DMS 273 treated with DMSO at 0.1 percent for 48 hours (cell line): ENCODE data around the gene TFEB.
A peak's percentile ranks its signal among the peaks of the same experiment; 100 is the strongest.

Experiments used
- DNase-seq: peaks from one replicate; lab custom pipeline; 2025; lab: John Stamatoyannopoulos, UW

TFEB gene

DNA sequence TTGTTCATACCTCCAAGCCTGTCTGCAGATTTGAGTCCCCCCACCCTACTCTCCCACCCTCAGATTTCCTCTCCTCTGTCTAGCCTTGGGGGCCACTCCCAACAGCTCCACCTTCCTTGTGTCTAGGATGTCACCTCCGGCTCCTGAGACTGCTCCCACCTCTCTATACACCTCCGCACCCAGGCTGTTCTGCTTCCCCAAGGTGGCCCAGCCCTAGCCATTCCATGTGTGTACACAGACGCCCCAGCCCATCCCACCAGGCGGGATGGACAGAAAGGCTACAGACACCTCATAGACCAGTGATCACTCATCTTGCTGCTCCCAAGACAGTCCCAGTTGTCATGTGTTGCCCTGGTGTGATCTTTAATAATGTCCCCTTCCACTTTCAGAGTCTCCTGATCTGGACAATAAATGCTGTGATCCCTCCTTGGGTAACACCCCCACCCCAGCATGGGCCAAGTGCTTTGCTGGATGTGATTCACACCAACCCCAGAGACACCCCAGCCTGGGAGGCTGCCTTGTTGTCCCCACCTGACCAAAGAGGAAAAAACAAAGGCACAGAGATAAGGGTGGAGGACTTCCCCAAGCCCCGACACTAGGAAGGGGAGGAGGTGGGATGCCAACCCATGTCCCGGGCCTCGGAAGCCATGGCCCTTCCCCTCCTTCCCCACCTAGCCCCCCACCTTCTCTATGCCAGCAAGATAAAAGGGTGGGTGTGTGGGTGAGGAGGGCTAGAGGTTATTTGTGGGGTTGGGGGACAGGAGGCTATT is 61.0 kb downstream of the TFEB start:
- no peak for DNase-seq

DNA sequence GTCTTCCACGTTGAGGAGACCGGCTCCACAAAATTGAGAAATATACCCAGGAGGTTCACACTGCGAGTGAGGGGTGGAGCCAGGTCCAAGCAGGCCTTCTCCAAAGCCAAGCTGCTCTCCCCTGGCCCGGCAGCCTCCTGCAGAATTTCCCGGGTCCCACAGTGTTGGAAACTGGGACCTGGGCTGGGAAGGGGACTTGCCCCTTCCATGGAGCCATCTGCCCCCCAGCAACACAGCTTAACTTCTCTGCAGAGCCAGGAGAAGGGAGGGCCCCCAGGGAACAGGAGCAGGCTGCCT is 61.8 kb downstream of the TFEB start:
- DNase-seq = peak; percentile 45

DNA sequence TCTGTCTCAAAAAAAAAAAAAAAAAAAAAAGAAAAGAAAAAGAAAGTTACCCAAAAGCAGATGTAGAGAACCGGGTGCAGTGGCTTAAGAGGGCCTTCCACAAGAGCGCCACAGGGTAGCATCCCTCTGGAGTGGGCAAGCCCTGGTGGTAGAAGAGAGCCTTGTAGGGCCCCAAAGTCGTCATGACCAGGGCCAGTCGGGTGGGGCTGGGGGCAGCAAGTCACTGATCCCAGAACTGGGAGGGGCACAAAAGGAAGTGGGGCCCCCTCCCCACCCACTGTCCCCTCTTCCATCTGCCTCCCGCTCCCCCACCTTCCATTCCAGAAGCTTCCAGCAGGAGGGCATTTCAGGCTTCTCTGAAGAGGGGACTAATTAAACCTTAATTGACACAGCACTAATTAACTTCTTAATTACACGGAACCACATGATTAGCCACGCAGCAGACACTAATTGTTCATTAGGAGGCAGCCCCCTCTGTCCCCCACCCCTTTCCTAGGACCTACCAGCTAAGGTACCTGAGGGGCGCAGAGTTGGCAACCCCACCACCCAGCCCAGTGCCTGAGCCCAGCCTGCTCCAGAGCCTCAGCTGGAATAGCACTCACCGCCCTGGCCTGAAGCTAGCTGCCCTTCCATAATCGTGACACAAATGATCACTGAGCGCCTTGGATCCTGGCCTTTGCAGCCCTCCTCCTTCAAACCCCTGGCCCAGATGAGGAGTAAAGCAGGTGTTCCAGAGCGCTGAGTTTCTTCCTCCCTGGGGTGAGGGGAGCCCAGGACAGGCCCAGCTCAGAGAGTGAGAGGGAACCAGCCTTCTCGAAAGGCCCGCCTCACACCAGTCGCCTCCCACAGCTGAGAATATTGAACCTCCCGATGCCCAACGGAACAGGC is 62.3 kb downstream of the TFEB start:
- no peak for DNase-seq

DNA sequence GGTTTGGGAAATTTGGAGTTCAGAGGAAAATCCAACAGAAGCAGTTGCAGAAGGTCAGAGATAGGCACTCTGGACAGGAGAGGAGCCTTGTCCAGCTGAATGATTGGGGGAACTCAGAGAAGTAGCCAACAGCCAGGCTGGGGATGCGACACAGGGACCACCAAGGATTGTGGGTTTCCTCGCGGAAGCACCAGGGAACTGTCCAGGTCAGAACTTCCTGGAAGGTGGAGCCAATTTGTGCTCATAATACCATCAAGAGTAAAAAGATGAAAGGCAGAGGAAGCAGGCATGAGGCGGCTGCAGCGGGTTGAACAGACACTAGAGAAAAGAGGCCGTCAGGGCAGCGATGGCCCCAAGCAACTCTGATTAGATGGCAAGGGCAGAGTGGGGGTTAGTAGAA is 63.4 kb downstream of the TFEB start:
- DNase-seq = no peak

DNA sequence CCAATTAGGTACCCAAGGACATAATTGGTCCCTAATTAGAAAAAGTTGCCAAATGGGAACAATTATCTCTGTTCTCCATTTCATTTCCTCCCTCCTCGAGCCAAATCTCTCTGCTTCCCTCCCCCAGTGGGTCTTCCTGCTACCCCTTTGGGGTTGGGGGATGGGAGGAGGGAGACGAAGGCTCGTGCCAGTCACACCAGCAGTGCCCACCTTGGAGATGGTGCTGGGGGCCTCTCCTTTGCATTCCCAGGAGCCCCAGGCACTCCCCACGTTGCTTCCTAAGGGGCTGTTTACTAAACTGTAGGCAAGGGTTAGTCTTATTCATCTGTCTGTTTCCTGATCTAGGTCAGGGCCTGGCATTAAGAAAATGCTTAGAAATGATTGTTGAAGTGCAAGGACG is 64.0 kb downstream of the TFEB start:
- no peak for DNase-seq

DNA sequence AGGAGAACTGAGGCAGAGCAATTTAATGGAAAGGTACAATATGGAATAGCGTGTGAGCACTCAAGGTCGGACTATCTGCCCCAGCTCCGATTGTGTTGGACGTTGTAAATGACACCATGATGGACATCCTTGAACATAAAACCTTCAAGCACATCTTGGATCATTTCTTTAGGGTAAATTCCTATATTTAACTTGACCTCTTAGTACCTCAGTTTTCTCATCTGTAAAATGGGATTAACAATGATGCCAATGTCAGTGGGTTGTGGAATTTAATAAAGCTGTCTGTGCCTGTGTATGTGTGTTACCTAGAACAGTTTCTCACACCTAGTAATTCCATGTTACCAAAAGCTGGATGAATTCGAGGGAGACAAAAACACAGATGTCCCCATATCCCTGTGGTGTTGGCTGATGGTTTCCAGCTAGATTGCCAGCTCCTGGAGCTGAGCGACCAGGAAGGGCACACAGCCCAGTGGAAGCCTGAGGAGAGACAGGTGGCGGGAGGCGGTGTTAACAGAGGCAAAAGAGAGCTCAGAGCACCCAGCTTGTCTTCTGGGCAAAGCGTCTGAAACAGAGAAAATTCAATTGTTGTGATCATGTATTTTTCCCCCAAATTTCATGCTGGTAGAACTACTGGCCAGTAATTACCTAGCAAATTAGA is 64.6 kb downstream of the TFEB start:
- peak; percentile 43 for DNase-seq

DNA sequence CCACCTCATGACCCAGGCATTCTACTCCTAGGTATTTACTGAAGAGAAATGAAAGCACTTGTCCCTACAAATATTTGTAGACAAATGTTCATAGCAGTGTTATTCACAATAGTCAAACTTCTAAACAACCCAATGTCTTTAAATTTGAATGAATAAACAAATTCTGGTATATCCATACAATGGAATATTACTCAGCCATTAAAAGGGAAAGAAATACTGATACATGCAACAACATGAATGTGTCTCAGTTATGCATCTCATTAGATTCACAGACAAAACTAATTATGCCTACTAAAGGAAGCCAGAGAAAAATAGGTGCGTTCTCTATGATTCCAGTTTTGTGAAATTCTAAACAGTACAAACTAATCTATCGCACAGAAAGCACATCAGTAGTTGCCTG is 66.4 kb downstream of the TFEB start:
- no peak for DNase-seq

DNA sequence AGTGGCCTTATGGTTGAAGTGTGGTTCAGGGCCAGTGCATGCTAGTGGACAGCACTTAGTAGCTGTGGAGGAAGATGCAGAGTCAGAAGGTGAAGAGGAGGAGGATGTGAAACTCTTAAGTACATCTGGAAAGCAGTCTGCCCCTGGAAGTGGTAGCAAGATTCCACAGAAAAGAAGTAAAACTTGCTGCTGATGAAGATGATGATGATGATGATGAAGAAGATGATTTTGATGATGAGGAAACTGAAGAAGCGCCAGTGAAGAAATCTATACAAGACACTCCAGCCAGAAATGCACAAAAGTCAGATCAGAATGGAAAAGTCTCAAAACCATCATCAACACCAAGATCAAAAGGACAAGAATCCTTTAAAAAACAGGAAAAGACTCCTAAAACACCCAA is 68.2 kb downstream of the TFEB start:
- DNase-seq = no peak

DNA sequence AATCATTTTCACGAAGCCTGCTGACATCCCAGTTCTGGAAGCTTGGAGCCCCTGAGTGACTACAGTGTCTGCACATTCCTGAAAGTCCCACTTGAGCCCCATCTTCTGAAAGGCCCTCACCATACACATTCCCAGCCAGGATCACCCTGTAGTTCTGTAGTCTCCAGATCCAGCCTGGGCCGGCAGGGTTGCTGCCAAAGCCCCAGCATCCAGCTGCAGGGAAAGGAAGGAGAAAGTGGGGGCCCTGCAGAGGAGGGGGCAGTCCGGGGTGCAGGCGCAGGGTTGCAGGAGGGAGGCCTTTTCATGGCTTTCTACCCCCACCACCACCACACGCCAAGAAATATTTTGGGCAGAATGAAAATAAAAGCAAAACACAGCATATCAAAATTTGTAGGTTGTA is 71.1 kb downstream of the TFEB start:
- DNase-seq = no peak

DNA sequence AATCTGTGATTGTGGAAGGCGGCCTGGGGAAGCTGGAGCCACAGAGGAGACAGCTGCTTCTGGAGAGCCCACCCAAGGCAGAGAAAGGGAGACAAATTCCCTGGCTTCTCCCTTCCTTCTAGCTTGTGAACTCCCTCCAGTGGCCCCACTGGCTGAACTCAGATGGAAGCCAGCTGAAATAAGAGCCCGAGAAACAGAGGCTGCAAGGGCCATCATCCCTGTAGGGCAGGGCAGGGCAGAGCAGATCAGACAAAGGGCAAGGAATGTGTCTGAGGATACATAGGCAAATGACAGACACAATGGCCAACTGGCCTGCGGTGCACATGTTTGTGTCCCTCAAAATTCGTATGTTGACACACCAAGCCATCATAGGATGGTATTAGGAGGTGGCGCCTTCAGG is 71.8 kb downstream of the TFEB start:
- DNase-seq = no peak

DNA sequence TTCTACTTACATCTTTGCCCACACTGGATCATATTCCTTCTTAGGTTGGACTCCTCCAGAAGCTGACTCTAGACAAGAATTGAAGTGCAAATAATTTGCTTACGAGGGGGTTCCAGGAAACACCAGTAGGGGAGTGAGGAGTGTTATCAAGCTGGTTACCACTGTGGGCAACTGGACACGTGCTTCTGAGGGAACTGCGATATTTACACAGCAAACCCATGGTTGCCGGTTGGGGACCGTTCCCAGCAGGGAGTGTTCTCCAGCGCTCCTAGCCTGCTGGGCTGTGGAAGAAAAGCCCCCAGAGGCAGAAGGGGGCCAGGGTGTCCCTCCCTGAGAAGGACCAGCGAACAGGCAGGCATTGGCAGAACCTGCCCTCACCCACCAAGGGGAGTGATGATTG is 75.5 kb downstream of the TFEB start:
- DNase-seq = no peak

DNA sequence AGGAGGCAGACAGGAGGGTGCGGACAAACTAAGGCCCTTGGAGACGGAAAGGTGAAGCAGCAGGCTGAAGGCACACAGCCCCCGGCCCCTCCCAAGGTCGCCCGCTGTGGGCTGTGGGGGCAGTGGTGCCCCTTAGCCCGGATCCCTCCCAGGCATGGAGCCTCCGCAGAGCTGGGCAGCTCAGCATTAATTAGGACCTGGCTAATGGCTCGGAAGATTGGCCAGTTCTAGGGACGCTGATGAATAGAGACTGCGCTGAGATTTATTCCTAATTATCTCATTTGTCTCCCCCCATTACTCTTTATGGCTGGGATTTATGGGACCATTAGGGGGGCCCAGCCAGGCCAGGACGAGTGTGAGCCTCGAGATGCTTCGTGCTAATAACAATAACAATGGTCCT is 76.8 kb downstream of the TFEB start:
- no peak for DNase-seq

DNA sequence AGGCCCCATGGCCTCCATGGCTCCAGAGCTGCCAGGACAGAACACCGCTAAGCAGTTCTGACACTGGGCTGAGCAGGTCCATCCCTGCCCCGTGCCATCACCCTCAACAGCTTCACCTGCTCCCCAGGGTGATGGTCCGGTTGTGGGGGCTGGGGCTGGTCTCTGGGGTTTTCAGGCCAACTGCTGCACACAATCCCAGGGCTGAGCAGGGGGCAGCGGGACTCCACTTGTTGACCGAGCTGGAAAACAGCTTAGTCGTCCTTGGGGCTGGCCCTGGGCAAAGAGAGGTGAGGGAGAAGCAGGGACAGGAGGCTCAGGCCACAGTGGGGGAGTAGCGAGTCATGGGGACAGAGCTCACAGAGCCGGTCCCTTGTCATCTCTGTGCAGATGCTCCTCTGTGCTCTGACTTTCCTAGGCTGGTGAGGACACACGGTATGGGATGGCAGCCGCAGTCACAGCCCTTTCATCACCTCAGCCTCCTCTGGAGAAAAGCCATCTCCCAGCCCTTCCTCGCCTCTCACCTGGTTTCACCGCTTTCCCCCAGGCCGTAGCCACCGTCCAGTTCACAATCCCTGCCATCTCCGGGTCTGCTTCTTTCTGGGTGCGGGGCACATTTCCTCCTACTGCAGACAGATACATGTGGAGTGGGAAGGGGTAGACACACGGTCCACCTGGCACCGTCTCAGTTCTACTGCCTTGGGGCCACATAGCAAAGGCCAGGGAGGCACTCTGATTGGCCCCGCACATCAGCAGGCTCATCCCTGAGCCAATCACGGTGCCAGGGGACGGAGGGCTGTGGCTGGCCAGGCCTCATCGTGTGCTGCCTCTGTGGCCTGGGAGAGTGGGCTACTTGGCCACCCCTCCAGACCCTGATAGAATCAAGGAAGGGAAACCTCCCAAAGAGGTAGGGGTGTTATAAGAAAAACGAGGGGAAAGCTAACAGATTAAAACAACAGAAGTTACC is 78.0 kb downstream of the TFEB start:
- no peak for DNase-seq

DNA sequence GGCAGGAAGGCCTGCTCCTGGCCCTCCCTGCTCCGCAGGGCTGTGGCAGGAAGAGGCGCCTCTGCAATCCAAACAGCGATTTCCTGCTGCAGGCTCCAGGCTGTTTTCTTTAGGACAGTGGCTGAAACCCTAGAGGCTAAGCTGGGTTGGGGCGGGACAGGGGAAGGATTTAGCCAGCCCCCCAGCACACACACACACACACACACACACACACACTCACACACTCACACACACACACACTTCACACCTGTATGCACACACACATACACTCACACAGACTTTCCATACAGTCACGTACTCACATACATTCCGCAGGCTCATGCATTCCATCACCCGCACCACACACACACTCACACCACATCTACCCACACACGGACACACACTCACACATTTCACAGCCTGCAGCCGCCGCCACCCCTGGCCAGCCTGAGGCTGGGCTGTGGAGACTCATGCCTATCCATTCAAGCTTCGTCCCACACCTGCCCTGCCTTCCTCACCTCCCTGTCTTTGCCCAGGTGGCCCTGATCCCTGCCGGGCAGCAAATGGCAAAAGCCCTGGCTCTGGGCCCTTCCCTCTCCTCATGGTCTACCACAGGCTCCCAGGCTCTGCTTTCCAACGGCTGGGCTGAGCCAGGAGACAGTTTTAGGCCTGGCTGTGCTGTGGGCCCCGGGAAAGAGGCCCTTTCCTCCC is 79.3 kb downstream of the TFEB start:
- no peak for DNase-seq

DNA sequence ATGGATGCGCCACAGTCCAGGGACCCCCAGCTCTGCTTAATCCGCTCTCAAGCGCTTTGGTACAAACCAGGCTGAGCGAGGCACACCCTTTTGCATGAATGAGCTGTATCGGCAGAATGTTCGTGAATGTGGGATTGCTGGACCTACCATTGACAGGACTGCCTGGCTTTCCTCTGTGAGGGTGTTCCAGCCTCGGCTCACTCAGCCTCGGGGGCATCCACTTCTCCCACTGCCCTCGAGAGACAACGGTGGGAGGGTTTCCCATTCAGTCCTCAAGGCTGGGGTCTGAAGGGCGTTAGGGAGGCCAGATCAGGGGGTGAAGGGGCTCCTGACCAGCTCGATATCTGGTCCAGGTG is 79.8 kb downstream of the TFEB start:
- no peak for DNase-seq

DNA sequence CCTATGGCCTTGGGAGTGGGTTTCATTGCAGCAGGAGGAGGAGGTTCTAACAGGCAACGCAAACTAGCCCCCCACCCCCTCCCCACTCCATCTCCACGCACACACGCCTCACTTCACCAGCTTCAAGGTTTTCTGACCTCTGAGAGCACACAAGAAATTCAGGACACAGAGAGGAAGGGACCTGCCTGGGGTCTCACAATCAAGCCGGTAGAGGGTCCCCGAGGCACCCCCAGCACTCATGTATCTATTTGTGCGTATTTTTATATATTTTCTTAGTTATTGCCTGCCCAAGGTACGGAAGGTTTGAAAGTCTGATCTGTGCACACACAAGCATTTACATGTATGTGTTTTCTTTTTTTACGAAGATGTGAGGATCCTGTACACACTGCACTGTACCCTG is 80.2 kb downstream of the TFEB start:
- no peak for DNase-seq

DNA sequence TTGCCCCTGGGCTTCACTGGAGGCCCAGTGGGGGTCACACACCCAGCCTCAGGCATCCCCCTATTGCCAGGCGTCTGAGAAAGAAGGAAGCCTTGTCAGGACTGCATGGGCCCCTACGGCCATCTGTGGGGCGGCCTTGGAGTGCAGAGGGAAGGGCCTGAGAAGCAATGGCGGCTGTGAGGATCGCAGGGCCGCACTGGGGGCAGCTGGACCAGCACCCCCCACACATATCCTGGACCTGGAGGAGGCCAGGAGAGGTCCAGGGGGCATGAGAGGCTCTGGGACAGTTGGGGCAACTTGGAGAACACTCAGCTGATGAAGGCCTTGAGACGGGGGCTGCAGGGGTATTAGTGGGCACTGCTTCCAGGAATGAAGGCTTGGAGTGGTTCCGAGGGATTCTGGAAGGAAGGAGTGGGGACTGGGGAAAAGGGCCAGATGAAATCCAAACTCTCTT is 80.7 kb downstream of the TFEB start:
- DNase-seq = no peak

DNA sequence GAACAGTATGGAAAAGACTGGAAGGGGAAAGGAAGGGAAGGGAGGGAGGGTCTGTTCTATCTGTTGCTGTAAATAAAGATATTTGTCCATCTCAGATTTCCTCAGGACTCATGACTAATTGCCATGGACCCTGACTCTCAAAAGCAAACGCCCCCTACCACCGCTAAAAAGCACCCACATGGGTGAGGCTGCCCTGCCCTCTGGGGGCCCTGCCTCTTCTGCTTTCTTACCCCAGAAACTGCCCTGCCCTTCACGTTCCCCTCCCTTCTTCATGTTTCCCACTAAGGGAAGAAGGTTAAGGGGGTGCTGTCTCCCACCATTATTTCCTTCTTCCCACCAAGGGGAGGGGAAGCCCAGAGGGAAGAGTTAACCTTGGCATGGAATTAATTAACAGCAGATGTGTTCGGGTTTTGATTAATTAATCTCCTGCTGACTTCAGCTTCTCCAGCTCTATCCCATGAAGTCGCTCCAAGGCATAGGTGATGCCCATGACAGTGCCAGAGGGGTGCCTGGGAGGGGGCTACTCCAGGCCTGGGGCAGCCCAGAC is 81.2 kb downstream of the TFEB start:
- no peak for DNase-seq

DNA sequence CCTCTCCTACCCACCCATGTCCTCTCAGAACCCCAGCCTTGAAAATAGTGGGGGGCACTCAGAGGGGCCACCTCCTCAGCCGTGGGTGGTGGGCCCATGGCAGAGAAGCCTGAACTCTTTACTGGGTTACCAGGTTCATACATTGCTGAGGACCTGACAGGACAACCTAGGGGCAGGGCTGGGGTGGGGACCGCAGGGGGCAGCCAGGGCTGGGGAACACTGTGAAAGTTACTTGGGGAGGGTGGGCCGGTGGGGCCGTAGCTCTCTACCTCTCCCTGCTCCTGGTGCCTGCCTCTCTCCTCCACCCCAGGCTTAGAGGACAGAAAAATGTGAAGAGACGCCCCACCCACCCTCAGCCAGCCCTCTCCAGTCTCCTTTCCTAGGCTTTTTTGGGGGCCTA is 81.7 kb downstream of the TFEB start:
- no peak for DNase-seq

DNA sequence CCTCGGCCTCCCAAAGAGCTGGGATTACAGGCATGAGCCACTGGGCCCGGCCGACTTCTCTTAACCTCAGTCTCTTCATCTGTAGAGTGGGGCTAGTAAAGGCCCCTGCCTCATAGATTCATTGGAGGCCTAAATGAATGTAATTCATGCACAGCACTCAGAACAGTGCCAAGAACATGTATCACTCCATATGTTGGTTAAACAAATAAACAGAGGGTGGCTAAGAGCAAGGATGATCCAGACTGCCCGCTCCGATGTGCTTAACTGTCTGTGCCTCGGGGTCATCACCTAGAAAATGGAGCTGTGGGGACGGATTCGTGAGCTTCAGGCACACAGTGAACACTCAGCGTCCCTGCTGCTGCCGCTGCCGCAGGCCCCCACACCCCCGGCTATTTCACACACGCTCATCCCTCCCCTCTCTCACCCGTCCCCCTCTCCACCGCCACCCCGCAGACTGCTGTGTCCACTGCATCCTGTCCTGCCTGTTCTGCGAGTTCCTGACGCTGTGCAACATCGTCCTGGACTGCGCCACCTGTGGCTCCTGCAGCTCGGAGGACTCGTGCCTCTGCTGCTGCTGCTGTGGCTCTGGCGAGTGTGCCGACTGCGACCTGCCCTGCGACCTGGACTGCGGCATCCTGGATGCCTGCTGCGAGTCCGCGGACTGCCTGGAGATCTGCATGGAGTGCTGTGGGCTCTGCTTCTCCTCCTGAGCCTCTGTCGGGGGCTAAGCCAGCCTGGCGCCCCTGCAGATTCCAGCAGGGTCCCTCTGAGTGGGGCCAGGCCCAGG is 82.3 kb downstream of the TFEB start:
- no peak for DNase-seq
